Osteoblast (primary cell): ENCODE data around the gene TTC31. TPM values are rescaled to one million over a fixed set of nuclear protein-coding genes. Genes with fewer than 3 reads are reported as not detected.
A peak's percentile ranks its signal among the peaks of the same experiment; 100 is the strongest.
"Not testable (repeated sequence)": the region's sequence is repeated elsewhere in the genome, so short reads cannot be mapped to it uniquely, and the experiment has no call there.

Experiments
- DNase-seq: peaks from one replicate; pipeline ENCODE4 v3.0.0; 2011; ENCODE audit warnings: low spot score, mixed read lengths; ENCODE audit not compliant: insufficient read length; ENCODE audit errors: missing footprints
- H2AFZ ChIP-seq: 2 replicates; pipeline ENCODE4 v1.6.0; 2011; ENCODE audit warnings: mild to moderate bottlenecking, low read length
- H3K27ac ChIP-seq: 2 replicates; pipeline ENCODE4 v1.5.1; 2011; ENCODE audit warnings: mild to moderate bottlenecking, low read depth, low read length, moderate library complexity
- H3K27me3 ChIP-seq: 2 replicates; pipeline ENCODE4 v1.6.0; 2012; ENCODE audit warnings: mild to moderate bottlenecking, control low read depth, inconsistent platforms, low read length, moderate library complexity; ENCODE audit not compliant: insufficient read depth
- H3K36me3 ChIP-seq: 2 replicates; pipeline ENCODE4 v1.5.1; 2011; ENCODE audit warnings: mild to moderate bottlenecking, low read length, control low read depth, moderate library complexity; ENCODE audit not compliant: insufficient read depth
- H3K4me1 ChIP-seq: 2 replicates; pipeline ENCODE4 v1.5.1; 2011; ENCODE audit warnings: mild to moderate bottlenecking, low read length, control low read depth, moderate library complexity; ENCODE audit not compliant: insufficient read depth
- H3K4me2 ChIP-seq: 2 replicates; pipeline ENCODE4 v1.6.0; 2011; ENCODE audit warnings: mild to moderate bottlenecking, low read length; ENCODE audit not compliant: insufficient read depth
- H3K4me3 ChIP-seq: fragments of 200-600 bp; sonication (generic); 3 replicates; pipeline ENCODE4 v1.5.1; 2012; ENCODE audit warnings: mild to moderate bottlenecking, low read length, inconsistent platforms; ENCODE audit not compliant: insufficient read depth
- H3K79me2 ChIP-seq: 2 replicates; pipeline ENCODE4 v1.6.0; 2012; ENCODE audit warnings: mild to moderate bottlenecking, low read length, control low read depth, inconsistent platforms; ENCODE audit not compliant: insufficient read depth
- H3K9me3 ChIP-seq: 2 replicates; pipeline ENCODE4 v1.5.1; 2011; ENCODE audit warnings: low read depth, low read length, control low read depth
- H4K20me1 ChIP-seq: 2 replicates; pipeline ENCODE4 v1.6.0; 2012; ENCODE audit warnings: mild to moderate bottlenecking, low read length, control low read depth; ENCODE audit not compliant: insufficient read depth
- CTCF ChIP-seq: IDR thresholded peaks from 2 replicates; pipeline ENCODE4 v1.5.1; 2011; ENCODE audit warnings: mild to moderate bottlenecking, low read depth, low read length, moderate library complexity; ENCODE audit errors: extremely low read depth
- total RNA-seq: library from RNA; depleted of rRNA; stranded (reverse); fragments of >200 nt; gene quantifications from 2 replicates; pipeline ENCODE4 v1.2.3, GENCODE V29; 2012

The TTC31 gene
- total RNA-seq, 1 donor = 17.0 TPM

GRCh38 chr2:74474481-74474880, 8.4 kb upstream of the TTC31 start:
- Histone ChIP-seq H3K27me3 (no peaks in the 10 kb centered on the region), H3K4me3 (no peak overlapping the region), H3K27ac (no peak overlapping the region), H3K4me1 (peaks cover 14% of the 10 kb centered on the region), H3K36me3 (peaks cover 20% of the 10 kb centered on the region), H3K4me2 (no peak overlapping the region), H3K79me2 (peaks cover 3% of the 10 kb centered on the region), H3K9me3 (no peaks in the 10 kb centered on the region), H2AFZ (no peak overlapping the region), H4K20me1 (no peaks in the 10 kb centered on the region)
- TF ChIP-seq CTCF = no peak
- no peak for DNase-seq

DNA sequence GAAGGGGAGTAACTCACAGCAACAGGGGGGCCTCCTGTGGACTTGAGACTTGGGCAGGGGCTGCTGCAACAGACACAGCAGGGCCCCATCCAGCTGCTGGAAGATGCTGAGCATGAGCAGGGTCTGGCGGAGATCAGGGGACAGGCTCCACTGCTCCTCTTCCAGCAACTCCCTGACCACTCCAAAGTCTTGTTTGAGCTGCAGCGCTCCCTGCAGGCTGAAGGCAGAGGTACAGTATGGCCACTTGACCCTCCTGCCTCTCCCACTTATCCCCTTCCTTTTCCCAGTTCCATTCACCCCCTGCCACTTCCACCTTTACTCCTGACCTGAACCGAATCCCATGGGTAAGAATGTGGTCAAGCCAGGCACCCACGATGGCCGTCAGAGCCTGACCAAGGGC, 8.0 kb upstream of the TTC31 start:
- H3K27me3 ChIP-seq = no peaks in the 10 kb centered on the region
- H3K27ac ChIP-seq = no peak overlapping the region
- H3K79me2 ChIP-seq = peaks cover 7% of the 10 kb centered on the region
- H3K4me3 ChIP-seq = no peak overlapping the region
- peaks cover 14% of the 10 kb centered on the region for H3K4me1 ChIP-seq
- no peak overlapping the region for H3K4me2 ChIP-seq
- H3K9me3 ChIP-seq = no peaks in the 10 kb centered on the region
- TF ChIP-seq CTCF = peak; percentile 41
- H4K20me1 ChIP-seq = no peaks in the 10 kb centered on the region
- peaks cover 24% of the 10 kb centered on the region for H3K36me3 ChIP-seq
- no peak overlapping the region for H2AFZ ChIP-seq
- peak; percentile 65 for DNase-seq

DNA sequence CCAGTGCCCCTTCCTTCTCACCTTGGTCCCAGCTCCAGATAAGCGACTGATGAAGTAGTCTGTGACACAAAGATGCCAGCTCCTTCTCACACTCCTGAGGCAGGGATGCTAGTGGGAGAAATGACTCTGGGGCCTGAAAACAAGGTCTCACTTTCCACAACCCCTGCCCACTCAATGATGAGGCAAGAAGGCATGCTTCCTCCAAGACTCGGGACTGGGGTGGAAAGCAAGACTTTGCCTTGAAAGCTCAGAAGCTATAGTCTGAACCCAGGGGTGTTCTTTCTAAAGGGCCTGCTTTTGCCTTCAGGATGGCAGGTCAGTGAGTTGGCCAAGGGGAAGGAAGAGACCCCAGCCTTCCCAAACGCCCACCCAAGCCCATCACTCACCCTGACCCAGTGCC, 1.4 kb upstream of the TTC31 start:
- peaks cover 18% of the 10 kb centered on the region for H3K4me1 ChIP-seq
- H3K9me3 ChIP-seq = no peaks in the 10 kb centered on the region
- no peaks in the 10 kb centered on the region for H4K20me1 ChIP-seq
- H3K4me2 ChIP-seq = peak overlapping the region; percentile 94
- no peak for TF ChIP-seq CTCF
- peaks cover 33% of the 10 kb centered on the region for H3K36me3 ChIP-seq
- H3K27me3 ChIP-seq = no peaks in the 10 kb centered on the region
- H3K79me2 ChIP-seq = peaks cover 62% of the 10 kb centered on the region
- DNase-seq = peak; percentile 56
- H3K27ac ChIP-seq = peak overlapping the region; percentile 77
- peak overlapping the region; percentile 95 for H3K4me3 ChIP-seq
- H2AFZ ChIP-seq = peak overlapping the region; percentile 99

DNA sequence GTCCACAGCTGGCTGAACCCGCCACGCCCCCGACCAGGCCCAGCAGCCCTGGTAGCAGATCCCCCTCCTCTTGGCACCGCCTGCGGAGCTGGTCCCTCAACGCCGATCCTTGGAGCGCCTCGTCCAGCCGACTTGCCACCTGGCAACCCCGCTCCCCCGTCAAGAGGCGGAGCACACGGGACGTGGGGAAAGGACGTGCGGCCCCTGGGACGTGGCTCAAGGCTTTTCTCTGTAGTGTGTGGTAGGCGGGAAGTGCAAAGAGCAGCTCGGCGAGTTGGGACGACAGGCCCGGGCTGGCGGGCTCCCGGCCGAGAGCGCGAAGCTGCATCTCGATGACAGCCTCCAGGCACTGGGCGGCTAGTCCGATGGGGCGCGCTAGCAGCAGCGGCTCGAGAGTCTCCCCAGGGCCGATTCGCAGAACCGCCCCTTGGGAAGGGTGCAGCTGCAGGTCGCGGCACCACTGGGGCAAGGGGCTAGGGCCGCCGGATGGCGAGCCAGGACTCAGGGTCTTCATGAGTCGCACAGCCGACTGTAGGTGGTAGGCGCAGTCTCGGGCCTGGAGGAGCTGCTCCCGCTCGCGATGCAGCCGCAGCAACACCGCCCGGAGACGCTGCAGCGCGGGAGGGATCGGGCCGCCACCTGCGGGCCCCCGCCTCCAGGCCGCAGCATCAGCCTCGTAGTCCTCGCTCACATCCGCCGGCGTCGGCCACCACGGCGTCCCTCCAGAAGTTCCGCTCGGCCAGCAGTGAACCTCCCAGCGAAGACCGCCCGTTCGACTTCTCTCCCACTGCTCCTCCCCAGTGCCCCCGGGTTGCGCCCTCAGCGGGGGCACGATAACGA, 700 bp upstream of the TTC31 start:
- H3K4me1 ChIP-seq = peaks cover 18% of the 10 kb centered on the region
- peak; percentile 88 for DNase-seq
- H3K9me3 ChIP-seq = no peaks in the 10 kb centered on the region
- peak overlapping the region; percentile 99 for H2AFZ ChIP-seq
- no peak for TF ChIP-seq CTCF
- H3K79me2 ChIP-seq = peaks cover 65% of the 10 kb centered on the region
- H3K36me3 ChIP-seq = peaks cover 33% of the 10 kb centered on the region
- peak overlapping the region; percentile 95 for H3K4me3 ChIP-seq
- peak overlapping the region; percentile 77 for H3K27ac ChIP-seq
- no peaks in the 10 kb centered on the region for H3K27me3 ChIP-seq
- H3K4me2 ChIP-seq = peak overlapping the region; percentile 94
- no peaks in the 10 kb centered on the region for H4K20me1 ChIP-seq

DNA sequence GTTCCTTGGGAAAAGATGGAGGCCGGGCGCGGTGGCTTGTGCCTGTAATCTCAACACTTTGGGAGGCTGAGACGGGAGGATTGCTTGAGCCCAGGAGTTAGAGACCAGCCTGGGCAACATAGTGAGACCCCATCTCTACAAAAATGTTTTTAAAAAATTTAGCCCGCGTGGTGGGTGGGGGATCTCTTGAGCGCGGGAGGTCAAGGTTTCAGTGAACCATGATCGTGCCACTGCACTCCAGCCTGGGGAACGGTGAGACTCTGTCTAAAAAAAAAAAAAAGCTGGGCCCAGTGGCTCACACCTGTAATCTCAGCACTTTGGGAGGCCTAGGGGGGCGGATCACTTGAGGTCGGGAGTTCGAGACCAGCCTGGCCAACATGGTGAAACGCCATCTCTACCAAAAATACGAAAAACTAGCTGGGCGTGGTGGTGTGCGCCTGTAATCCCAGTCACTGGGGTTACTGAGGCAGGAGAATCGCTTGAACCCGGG, 839 bp downstream of the TTC31 start:
- H2AFZ ChIP-seq = peak overlapping the region; percentile 99
- peaks cover 31% of the 10 kb centered on the region for H3K4me1 ChIP-seq
- peak overlapping the region; percentile 94 for H3K4me2 ChIP-seq
- not testable (repeated sequence) for H3K27me3 ChIP-seq, H3K9me3 ChIP-seq, DNase-seq, H4K20me1 ChIP-seq
- peak overlapping the region; percentile 77 for H3K27ac ChIP-seq
- H3K79me2 ChIP-seq = peaks cover 62% of the 10 kb centered on the region
- H3K36me3 ChIP-seq = peaks cover 30% of the 10 kb centered on the region
- peak overlapping the region; percentile 95 for H3K4me3 ChIP-seq
